ENCODE results near the gene ID2. TPM values are rescaled to one million over a fixed set of nuclear protein-coding genes. Genes with fewer than 3 reads are reported as not detected.

The ID2 gene
- total and polyA plus RNA-seq, 2 of the 13 experiments (the other 11 are each of a cell fraction or from before 2014, with no cell fraction given), result 214 to 719 TPM

DNA sequence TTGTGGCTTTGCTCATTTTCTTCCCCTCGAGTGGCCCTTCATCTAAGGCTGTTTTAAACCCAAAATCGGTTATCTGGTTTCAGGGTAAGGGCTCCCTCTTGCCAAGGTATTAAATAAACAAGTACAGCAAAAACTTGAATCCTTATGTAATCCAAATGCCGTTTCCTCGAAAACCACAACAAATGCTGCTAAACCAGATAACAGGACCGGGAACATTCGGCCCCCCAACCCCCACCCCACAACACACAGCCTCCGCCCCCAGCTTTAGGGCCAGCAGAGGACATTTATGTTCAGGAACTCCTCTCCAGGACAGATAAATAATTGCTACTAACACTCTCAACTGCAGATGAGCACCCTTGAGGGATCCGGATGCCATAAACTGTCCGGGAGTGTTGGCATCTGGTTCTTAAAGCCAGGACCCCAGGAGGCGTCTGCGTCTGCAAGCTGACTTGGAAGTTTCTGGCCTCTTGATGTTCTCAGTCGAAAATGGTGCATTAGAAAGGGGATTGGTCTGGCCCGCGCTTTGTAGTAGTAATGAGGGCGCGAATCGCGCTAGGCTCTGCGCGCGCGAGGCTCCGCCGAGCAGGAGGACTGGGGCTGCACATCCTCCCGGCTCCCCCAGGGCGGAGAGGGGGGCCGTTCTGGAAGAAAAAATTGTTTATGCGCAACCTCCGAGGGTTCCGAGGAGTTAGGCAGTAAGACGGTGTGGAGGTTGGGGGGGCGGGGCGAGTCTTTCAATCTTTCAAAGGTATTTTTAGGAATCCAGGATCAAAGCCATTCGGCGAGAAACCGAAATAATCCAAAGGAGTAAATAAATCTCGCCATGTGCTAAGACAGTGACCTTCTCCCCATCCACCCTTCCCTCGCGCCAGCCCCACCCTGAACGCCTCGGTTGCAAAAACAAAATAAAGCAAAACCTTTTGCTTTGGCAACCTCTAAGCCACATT is 3.9 kb upstream of the ID2 start (continued):
- TF ChIP-seq, protein P1, sequence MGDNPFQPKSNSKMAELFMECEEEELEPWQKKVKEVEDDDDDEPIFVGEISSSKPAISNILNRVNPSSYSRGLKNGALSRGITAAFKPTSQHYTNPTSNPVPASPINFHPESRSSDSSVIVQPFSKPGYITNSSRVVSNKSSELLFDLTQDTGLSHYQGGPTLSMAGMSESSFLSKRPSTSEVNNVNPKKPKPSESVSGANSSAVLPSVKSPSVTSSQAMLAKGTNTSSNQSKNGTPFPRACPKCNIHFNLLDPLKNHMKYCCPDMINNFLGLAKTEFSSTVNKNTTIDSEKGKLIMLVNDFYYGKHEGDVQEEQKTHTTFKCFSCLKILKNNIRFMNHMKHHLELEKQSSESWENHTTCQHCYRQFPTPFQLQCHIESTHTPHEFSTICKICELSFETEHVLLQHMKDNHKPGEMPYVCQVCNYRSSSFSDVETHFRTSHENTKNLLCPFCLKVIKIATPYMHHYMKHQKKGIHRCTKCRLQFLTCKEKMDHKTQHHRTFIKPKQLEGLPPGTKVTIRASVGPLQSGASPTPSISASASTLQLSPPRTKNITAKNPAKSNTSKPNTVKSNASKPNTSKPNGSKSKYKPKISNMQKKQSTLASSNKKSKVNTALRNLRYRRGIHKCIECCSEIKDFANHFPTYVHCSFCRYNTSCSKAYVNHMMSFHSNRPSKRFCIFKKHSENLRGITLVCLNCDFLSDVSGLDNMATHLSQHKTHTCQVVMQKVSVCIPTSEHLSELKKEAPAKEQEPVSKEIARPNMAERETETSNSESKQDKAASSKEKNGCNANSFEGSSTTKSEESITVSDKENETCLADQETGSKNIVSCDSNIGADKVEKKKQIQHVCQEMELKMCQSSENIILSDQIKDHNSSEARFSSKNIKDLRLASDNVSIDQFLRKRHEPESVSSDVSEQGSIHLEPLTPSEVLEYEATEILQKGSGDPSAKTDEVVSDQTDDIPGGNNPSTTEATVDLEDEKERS (CRISPR knock-in tag; IDR thresholded peaks at IDR 0.05), result peak; percentile 51; the same call in 1 of the 2 replicates
- TF ChIP-seq, protein P2, sequence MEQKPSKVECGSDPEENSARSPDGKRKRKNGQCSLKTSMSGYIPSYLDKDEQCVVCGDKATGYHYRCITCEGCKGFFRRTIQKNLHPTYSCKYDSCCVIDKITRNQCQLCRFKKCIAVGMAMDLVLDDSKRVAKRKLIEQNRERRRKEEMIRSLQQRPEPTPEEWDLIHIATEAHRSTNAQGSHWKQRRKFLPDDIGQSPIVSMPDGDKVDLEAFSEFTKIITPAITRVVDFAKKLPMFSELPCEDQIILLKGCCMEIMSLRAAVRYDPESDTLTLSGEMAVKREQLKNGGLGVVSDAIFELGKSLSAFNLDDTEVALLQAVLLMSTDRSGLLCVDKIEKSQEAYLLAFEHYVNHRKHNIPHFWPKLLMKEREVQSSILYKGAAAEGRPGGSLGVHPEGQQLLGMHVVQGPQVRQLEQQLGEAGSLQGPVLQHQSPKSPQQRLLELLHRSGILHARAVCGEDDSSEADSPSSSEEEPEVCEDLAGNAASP (CRISPR knock-in tag; IDR thresholded peaks at IDR 0.05; ENCODE audit: borderline replicate concordance), result peak; percentile 24; the same call in 1 of the 2 replicates
- TF ChIP-seq, protein P3, sequence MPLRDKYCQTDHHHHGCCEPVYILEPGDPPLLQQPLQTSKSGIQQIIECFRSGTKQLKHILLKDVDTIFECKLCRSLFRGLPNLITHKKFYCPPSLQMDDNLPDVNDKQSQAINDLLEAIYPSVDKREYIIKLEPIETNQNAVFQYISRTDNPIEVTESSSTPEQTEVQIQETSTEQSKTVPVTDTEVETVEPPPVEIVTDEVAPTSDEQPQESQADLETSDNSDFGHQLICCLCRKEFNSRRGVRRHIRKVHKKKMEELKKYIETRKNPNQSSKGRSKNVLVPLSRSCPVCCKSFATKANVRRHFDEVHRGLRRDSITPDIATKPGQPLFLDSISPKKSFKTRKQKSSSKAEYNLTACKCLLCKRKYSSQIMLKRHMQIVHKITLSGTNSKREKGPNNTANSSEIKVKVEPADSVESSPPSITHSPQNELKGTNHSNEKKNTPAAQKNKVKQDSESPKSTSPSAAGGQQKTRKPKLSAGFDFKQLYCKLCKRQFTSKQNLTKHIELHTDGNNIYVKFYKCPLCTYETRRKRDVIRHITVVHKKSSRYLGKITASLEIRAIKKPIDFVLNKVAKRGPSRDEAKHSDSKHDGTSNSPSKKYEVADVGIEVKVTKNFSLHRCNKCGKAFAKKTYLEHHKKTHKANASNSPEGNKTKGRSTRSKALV (CRISPR knock-in tag; IDR thresholded peaks at IDR 0.05), result peak; percentile 63
- TF ChIP-seq KLF15 (CRISPR knock-in tag; IDR thresholded peaks at IDR 0.05; ENCODE audit: borderline replicate concordance), result 0 out of 2 replicates have a peak, but pooled peaks have one; percentile 45
- 0 out of 2 replicates have a peak, but pooled peaks have one; percentile 15 for TF ChIP-seq HOXA3 (CRISPR knock-in tag; IDR thresholded peaks at IDR 0.05)
- TF ChIP-seq ZNF670 (CRISPR knock-in tag; IDR thresholded peaks at IDR 0.05; ENCODE audit: borderline replicate concordance), result no peak
- TF ChIP-seq U2AF1 (optimal IDR thresholded peaks at IDR 0.05; ENCODE audit: low read depth, low read length), result no peak
- no peak for TF ChIP-seq ZNF333 (CRISPR knock-in tag; IDR thresholded peaks at IDR 0.05; ENCODE audit: borderline replicate concordance)
- TF ChIP-seq MAFG (CRISPR knock-in tag; IDR thresholded peaks at IDR 0.05), result no peak
- 0 out of 2 replicates have a peak, but pooled peaks have one; percentile 19 for TF ChIP-seq NFKB2 (CRISPR knock-in tag; IDR thresholded peaks at IDR 0.05; ENCODE audit: borderline replicate concordance)
- TF ChIP-seq, protein P4, sequence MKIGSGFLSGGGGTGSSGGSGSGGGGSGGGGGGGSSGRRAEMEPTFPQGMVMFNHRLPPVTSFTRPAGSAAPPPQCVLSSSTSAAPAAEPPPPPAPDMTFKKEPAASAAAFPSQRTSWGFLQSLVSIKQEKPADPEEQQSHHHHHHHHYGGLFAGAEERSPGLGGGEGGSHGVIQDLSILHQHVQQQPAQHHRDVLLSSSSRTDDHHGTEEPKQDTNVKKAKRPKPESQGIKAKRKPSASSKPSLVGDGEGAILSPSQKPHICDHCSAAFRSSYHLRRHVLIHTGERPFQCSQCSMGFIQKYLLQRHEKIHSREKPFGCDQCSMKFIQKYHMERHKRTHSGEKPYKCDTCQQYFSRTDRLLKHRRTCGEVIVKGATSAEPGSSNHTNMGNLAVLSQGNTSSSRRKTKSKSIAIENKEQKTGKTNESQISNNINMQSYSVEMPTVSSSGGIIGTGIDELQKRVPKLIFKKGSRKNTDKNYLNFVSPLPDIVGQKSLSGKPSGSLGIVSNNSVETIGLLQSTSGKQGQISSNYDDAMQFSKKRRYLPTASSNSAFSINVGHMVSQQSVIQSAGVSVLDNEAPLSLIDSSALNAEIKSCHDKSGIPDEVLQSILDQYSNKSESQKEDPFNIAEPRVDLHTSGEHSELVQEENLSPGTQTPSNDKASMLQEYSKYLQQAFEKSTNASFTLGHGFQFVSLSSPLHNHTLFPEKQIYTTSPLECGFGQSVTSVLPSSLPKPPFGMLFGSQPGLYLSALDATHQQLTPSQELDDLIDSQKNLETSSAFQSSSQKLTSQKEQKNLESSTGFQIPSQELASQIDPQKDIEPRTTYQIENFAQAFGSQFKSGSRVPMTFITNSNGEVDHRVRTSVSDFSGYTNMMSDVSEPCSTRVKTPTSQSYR (CRISPR knock-in tag; IDR thresholded peaks at IDR 0.05; ENCODE audit: borderline replicate concordance), result peak; percentile 43; the same call in 1 of the 2 replicates
- TF ChIP-seq ZSCAN20 (CRISPR knock-in tag; IDR thresholded peaks at IDR 0.05; ENCODE audit: borderline replicate concordance), result no peak
- TF ChIP-seq, protein P5, sequence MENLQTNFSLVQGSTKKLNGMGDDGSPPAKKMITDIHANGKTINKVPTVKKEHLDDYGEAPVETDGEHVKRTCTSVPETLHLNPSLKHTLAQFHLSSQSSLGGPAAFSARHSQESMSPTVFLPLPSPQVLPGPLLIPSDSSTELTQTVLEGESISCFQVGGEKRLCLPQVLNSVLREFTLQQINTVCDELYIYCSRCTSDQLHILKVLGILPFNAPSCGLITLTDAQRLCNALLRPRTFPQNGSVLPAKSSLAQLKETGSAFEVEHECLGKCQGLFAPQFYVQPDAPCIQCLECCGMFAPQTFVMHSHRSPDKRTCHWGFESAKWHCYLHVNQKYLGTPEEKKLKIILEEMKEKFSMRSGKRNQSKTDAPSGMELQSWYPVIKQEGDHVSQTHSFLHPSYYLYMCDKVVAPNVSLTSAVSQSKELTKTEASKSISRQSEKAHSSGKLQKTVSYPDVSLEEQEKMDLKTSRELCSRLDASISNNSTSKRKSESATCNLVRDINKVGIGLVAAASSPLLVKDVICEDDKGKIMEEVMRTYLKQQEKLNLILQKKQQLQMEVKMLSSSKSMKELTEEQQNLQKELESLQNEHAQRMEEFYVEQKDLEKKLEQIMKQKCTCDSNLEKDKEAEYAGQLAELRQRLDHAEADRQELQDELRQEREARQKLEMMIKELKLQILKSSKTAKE (CRISPR knock-in tag; IDR thresholded peaks at IDR 0.05; ENCODE audit: borderline replicate concordance), result peak; percentile 50; the same call in 1 of the 2 replicates
- no peak for TF ChIP-seq FOXK2 (IDR thresholded peaks at IDR 0.05)

Data from HepG2 (cell line).